RWPE2 (cell line): ENCODE results near the gene APOBEC3H.
A peak's percentile ranks its signal among the peaks of the same experiment; 100 is the strongest.

Experiments
- ATAC-seq: fragments of 200-7000 bp; cut with Tn5 transposase; 3 replicates; pipeline ENCODE4 v1.9.1; 2021; ENCODE audit warnings: low read depth
- DNase-seq: peaks from one replicate; pipeline ENCODE4 v3.0.0-alpha.2; 2020; ENCODE audit warnings: low spot score
- H3K27ac ChIP-seq: fragments of 450-650 bp; 2 replicates; pipeline ENCODE4 v1.5.1; 2017; ENCODE audit warnings: mild to moderate bottlenecking; ENCODE audit not compliant: poor library complexity, severe bottlenecking
- H3K27me3 ChIP-seq: fragments of 250-450 bp; sonication (Bioruptor Pico); 2 replicates; pipeline ENCODE4 v1.5.1; 2021; ENCODE audit warnings: mild to moderate bottlenecking, moderate library complexity; ENCODE audit not compliant: insufficient read depth, poor library complexity, severe bottlenecking
- H3K36me3 ChIP-seq: fragments of 250-450 bp; sonication (Bioruptor Pico); 2 replicates; pipeline ENCODE4 v1.5.1; 2020; ENCODE audit warnings: low read depth, mild to moderate bottlenecking, moderate library complexity
- H3K4me1 ChIP-seq: fragments of 250-450 bp; sonication (Bioruptor Pico); 2 replicates; pipeline ENCODE4 v1.5.1; 2021; ENCODE audit warnings: mild to moderate bottlenecking, moderate library complexity; ENCODE audit not compliant: insufficient read depth, poor library complexity, severe bottlenecking
- H3K4me3 ChIP-seq: fragments of 250-450 bp; sonication (Bioruptor Pico); 2 replicates; pipeline ENCODE4 v1.5.1; 2021; ENCODE audit warnings: mild to moderate bottlenecking, moderate library complexity; ENCODE audit not compliant: severe bottlenecking
- H3K9me3 ChIP-seq: fragments of 250-450 bp; sonication (Bioruptor Pico); 2 replicates; pipeline ENCODE4 v1.5.1; 2021; ENCODE audit warnings: mild to moderate bottlenecking, moderate library complexity; ENCODE audit not compliant: severe bottlenecking
- CTCF ChIP-seq: fragments of 450-650 bp; IDR thresholded peaks from one replicate; pipeline ENCODE4 v1.5.1; 2017; ENCODE audit warnings: mild to moderate bottlenecking, moderate library complexity; ENCODE audit not compliant: poor library complexity, severe bottlenecking

APOBEC3H gene

GRCh38 chr22:39134366-39135091, 37.5 kb downstream of the APOBEC3H start:
- Histone ChIP-seq H3K4me1 (no peaks in the 10 kb centered on the region), H3K4me3 (no peak overlapping the region), H3K27ac (no peak overlapping the region), H3K27me3 (no peaks in the 10 kb centered on the region), H3K36me3 (no peaks in the 10 kb centered on the region), H3K9me3 (no peaks in the 10 kb centered on the region)
- DNase-seq: no peak
- no peak for ATAC-seq
- TF ChIP-seq CTCF: no peak

- DNase-seq (peak; percentile 67), ATAC-seq (peak; percentile 87)
- H3K4me1 ChIP-seq: no peaks in the 10 kb centered on the region
Observed at GRCh38 chr22:39135092-39135896, 38.2 kb downstream of the APOBEC3H start.

GRCh38 chr22:39136317-39136716, 39.3 kb downstream of the APOBEC3H start:
- Histone ChIP-seq H3K27ac (no peak overlapping the region), H3K4me1 (no peaks in the 10 kb centered on the region), H3K9me3 (no peaks in the 10 kb centered on the region), H3K4me3 (no peak overlapping the region), H3K27me3 (no peaks in the 10 kb centered on the region), H3K36me3 (no peaks in the 10 kb centered on the region)
- DNase-seq: no peak
- no peak for ATAC-seq
- TF ChIP-seq CTCF: no peak

More at GRCh38 chr22:39135092-39135896, 38.2 kb downstream of the APOBEC3H start:
- Histone ChIP-seq H3K4me3 (no peak overlapping the region), H3K27me3 (no peaks in the 10 kb centered on the region), H3K27ac (no peak overlapping the region), H3K9me3 (no peaks in the 10 kb centered on the region), H3K36me3 (no peaks in the 10 kb centered on the region)
- TF ChIP-seq CTCF: peak; percentile 67

GRCh38 chr22:39138357-39138997, 41.4 kb downstream of the APOBEC3H start:
- Histone ChIP-seq H3K27ac (no peak overlapping the region), H3K4me1 (no peaks in the 10 kb centered on the region), H3K36me3 (no peaks in the 10 kb centered on the region), H3K4me3 (no peak overlapping the region), H3K9me3 (no peaks in the 10 kb centered on the region), H3K27me3 (no peaks in the 10 kb centered on the region)
- DNase-seq (no peak), ATAC-seq (no peak)
- TF ChIP-seq CTCF: no peak
